GM12892 (cell line): ENCODE measurements around the gene APOBEC3A.

Experiments
- POLR2A ChIP-seq: IDR thresholded peaks from 2 replicates; pipeline ENCODE4 v1.6.1; 2011; ENCODE audit warnings: low read depth, low read length, control low read depth
- POLR2AphosphoS5 ChIP-seq: IDR thresholded peaks from 2 replicates; pipeline ENCODE4 v1.6.1; 2011; ENCODE audit warnings: low read depth, low read length, control low read depth
- TAF1 ChIP-seq: IDR thresholded peaks from 2 replicates; pipeline ENCODE4 v1.6.1; 2011; ENCODE audit warnings: low read depth, mild to moderate bottlenecking, control low read depth, low read length, borderline replicate concordance

DNA sequence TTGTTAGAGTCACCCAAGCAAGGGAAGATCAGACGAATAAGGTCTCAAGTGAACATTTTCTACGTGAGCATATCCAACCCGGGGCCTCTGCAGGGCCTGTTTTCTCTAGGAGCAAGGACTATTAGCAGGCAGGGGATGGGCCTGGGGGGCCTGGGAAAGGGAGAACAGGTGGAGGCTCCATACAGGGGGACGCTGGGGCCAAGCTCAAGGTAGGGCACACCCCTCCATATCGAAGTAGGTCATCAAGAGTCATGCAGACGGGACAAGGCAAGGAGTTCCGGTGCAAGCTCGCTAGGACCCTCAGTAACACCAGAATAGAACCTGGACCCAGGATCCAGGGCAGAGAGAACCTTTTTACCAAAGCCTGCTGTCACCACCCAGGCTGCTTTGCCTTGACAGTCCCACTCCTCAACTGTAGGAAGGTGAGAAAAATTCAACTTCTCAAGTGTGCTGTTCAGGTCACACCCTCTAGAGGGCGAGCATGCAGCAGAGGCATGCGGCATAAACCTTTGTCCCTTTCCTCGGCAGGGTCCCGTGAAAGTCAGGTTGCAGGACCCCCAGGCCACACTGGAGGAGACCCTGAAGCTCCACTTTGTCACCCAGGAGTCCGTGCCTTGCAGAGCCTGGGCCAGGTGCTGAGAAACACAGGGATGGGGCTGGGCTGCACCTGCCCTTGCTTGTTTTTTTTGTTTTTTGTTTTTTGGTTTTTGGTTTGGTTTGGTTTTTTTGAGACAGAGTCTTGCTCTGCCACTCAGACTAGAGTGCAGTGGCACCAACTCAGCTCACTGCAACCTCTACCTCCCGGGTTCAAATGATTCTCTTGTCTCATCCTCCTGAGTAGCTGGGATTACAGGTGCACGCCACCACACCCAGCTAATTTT lies 16.1 kb downstream of the APOBEC3A start:
- no peak for TF ChIP-seq TAF1
- TF ChIP-seq POLR2AphosphoS5: no peak
- no peak for TF ChIP-seq POLR2A
